Smooth muscle cell (in vitro differentiated cells): ENCODE measurements around the gene TFIP11. TPM values are rescaled to one million over a fixed set of nuclear protein-coding genes. Genes with fewer than 3 reads are reported as not detected.

ENCODE experiments used
- DNase-seq: peaks from one replicate; lab custom pipeline; 2025; ENCODE audit not compliant: unreplicated experiment; lab: John Stamatoyannopoulos, UW
- H2AFZ ChIP-seq: fragments of 200-600 bp; sonication (generic); 2 replicates; pipeline ENCODE4 v1.6.0; 2016; ENCODE audit warnings: antibody characterized with exemption, low read depth, mild to moderate bottlenecking
- H3F3A ChIP-seq: fragments of 200-600 bp; sonication (generic); 2 replicates; pipeline ENCODE4 v1.6.0; 2017; ENCODE audit warnings: antibody characterized with exemption, low read depth
- H3K27ac ChIP-seq: fragments of 200-600 bp; sonication (generic); 2 replicates; pipeline ENCODE4 v1.5.1; 2016; ENCODE audit warnings: low read depth, mild to moderate bottlenecking
- H3K27me3 ChIP-seq: fragments of 200-600 bp; sonication (generic); 2 replicates; pipeline ENCODE4 v1.6.1; 2016; ENCODE audit warnings: low read depth, mild to moderate bottlenecking
- H3K36me3 ChIP-seq: fragments of 200-600 bp; sonication (generic); 2 replicates; pipeline ENCODE4 v1.5.1; 2016; ENCODE audit warnings: low read depth
- H3K4me1 ChIP-seq: fragments of 200-600 bp; sonication (generic); 2 replicates; pipeline ENCODE4 v1.5.1; 2016; ENCODE audit warnings: low read depth
- H3K4me2 ChIP-seq: fragments of 200-600 bp; sonication (generic); 2 replicates; pipeline ENCODE4 v1.6.0; 2016; ENCODE audit warnings: mild to moderate bottlenecking
- H3K4me3 ChIP-seq: fragments of 200-600 bp; sonication (generic); 2 replicates; pipeline ENCODE4 v1.5.1; 2016; ENCODE audit warnings: mild to moderate bottlenecking
- H3K79me2 ChIP-seq: fragments of 200-600 bp; sonication (generic); 2 replicates; pipeline ENCODE4 v1.6.0; 2016; ENCODE audit warnings: low read depth, mild to moderate bottlenecking
- H3K9ac ChIP-seq: fragments of 200-600 bp; sonication (generic); 2 replicates; pipeline ENCODE4 v1.6.0; 2016; ENCODE audit warnings: low read depth
- H3K9me3 ChIP-seq: fragments of 200-600 bp; sonication (generic); replicated peaks from 2 replicates; pipeline ENCODE4 v1.5.1; 2016; ENCODE audit warnings: low read depth
- H4K20me1 ChIP-seq: fragments of 200-600 bp; sonication (generic); 2 replicates; pipeline ENCODE4 v1.6.0; 2016; ENCODE audit warnings: low read depth
- WGBS: methylation state at CpG from one replicate; pipeline ENCODE4 v1.1.7; 2016; ENCODE audit warnings: low lambda C conversion rate; 5-methylcytosine and 5-hydroxymethylcytosine counted together
- polyA plus RNA-seq: library from polyadenylated mRNA; unstranded; fragments of >200 nt; fragmentation: Nextera tagmentation; extraction: Ambion mirVana; gene quantifications from 2 replicates; pipeline ENCODE4 v1.2.1, GENCODE V29; 2016
- total RNA-seq: library from RNA; depleted of rRNA; stranded (reverse); fragments of >200 nt; gene quantifications from 2 replicates; pipeline ENCODE4 v1.2.3, GENCODE V29; 2014
- TF ChIP-seq, protein P1 (sequence below): fragments of 200-600 bp; sonication (generic); IDR thresholded peaks from 2 replicates; pipeline ENCODE4 v1.5.1; 2017; ENCODE audit warnings: borderline replicate concordance, mild to moderate bottlenecking, antibody characterized with exemption; ENCODE audit not compliant: insufficient read depth, poor library complexity, severe bottlenecking

TFIP11 gene
- total and polyA plus RNA-seq, 2 experiments from 2014 or later: 22.5 to 25.7 TPM

DNA sequence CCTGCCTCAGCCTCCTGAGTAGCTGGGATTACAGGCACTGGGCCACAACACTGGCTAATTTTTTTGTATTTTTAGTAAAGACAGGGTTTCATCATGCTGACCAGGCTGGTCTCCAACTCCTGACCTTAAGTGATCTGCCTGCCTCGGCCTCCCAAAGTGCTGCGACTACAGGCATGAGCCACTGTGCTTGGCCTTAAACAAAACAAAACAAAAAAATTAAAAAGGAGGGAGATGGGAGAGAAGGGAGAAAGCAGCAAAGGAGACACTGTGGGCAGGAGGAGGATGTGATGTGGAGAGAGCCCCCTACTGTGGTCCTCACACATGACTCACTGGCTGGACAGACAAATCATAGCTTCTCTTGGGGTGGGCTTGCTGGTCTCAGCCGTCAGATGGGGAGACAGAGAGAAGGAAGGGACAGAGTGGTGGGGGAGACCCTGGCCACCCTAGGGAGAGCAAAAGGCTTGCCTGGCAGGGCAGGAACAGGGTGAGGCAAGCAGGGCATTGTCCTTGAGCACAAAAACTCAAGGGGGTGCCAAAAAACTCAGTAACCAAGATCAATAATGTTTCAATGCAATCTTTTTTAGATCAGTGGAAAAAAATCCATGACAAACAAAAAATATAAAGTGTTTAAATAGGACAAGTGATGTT is 46.1 kb upstream of the TFIP11 start:
- Histone ChIP-seq H3K4me2 (peak overlapping the region; percentile 55), H3F3A (no peaks in the 10 kb centered on the region), H3K9ac (no peak overlapping the region), H3K27me3 (no peaks in the 10 kb centered on the region), H2AFZ (no peak overlapping the region), H3K27ac (peak overlapping the region; percentile 32), H3K79me2 (peaks cover 50% of the 10 kb centered on the region), H3K4me1 (peaks cover 8% of the 10 kb centered on the region), H3K4me3 (no peak overlapping the region), H4K20me1 (peaks cover 26% of the 10 kb centered on the region), H3K9me3 (no peaks in the 10 kb centered on the region), H3K36me3 (no peaks in the 10 kb centered on the region)
- 42% methylated on average over 3 of the region's 3 CpGs for WGBS
- TF ChIP-seq, protein P1, sequence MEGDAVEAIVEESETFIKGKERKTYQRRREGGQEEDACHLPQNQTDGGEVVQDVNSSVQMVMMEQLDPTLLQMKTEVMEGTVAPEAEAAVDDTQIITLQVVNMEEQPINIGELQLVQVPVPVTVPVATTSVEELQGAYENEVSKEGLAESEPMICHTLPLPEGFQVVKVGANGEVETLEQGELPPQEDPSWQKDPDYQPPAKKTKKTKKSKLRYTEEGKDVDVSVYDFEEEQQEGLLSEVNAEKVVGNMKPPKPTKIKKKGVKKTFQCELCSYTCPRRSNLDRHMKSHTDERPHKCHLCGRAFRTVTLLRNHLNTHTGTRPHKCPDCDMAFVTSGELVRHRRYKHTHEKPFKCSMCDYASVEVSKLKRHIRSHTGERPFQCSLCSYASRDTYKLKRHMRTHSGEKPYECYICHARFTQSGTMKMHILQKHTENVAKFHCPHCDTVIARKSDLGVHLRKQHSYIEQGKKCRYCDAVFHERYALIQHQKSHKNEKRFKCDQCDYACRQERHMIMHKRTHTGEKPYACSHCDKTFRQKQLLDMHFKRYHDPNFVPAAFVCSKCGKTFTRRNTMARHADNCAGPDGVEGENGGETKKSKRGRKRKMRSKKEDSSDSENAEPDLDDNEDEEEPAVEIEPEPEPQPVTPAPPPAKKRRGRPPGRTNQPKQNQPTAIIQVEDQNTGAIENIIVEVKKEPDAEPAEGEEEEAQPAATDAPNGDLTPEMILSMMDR: no peak
- DNase-seq: no peak

DNA sequence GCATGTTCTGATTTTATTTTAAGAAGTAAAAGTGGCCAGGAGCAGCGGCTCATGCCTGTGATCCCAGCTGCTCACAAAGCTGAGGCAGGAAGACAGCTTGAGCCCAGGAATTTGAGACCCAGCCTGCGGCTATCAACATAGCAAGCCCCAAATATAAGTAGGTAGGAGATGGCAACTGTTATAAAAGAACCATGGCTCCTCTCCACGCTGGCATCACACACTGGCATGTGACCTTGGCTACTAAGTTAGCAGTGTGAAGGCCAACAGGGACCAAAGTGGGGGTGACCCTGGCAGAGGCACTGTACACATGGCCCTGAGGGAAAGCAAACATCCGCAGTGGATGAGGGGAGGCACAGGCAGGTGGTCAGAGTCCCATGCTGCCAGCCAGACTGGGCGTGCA is 44.6 kb upstream of the TFIP11 start:
- WGBS: 94% methylated on average over 5 of the region's 5 CpGs
- Histone ChIP-seq H4K20me1 (peaks cover 12% of the 10 kb centered on the region), H3K4me2 (no peak overlapping the region), H3K9me3 (no peaks in the 10 kb centered on the region), H3K79me2 (peaks cover 47% of the 10 kb centered on the region), H3K27me3 (no peaks in the 10 kb centered on the region), H2AFZ (no peak overlapping the region), H3K27ac (no peak overlapping the region), H3K36me3 (no peaks in the 10 kb centered on the region), H3K4me1 (peaks cover 14% of the 10 kb centered on the region), H3F3A (no peaks in the 10 kb centered on the region), H3K4me3 (no peak overlapping the region), H3K9ac (no peak overlapping the region)
- TF ChIP-seq, protein P1: no peak
- DNase-seq: no peak

DNA sequence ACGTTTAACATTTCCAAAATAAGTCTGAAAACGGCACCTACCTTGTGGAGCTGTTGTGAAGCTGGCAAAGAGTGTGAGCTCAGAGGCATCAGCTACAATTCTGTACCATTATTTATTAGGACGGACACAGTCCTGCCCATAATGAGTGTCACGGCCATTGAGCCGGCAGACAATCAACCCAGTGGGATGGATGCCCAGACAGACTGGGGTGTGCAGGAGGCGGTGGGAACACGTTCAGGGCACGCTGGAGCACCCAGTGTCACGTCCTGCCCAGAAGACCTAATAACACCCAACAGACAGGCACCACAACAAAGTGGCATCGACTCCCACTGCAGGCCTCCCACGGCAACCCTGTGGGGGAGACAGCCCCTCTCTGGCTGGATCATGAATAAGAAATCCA is 43.2 kb upstream of the TFIP11 start:
- Histone ChIP-seq H2AFZ (no peak overlapping the region), H3K27ac (no peak overlapping the region), H4K20me1 (peaks cover 12% of the 10 kb centered on the region), H3K9me3 (no peaks in the 10 kb centered on the region), H3K9ac (no peak overlapping the region), H3K4me2 (no peak overlapping the region), H3K4me1 (peaks cover 23% of the 10 kb centered on the region), H3K27me3 (no peaks in the 10 kb centered on the region), H3K79me2 (peaks cover 41% of the 10 kb centered on the region), H3F3A (peaks cover 7% of the 10 kb centered on the region), H3K36me3 (no peaks in the 10 kb centered on the region), H3K4me3 (no peak overlapping the region)
- TF ChIP-seq, protein P1: no peak
- 90% methylated on average over 11 of the region's 11 CpGs for WGBS
- DNase-seq: no peak

DNA sequence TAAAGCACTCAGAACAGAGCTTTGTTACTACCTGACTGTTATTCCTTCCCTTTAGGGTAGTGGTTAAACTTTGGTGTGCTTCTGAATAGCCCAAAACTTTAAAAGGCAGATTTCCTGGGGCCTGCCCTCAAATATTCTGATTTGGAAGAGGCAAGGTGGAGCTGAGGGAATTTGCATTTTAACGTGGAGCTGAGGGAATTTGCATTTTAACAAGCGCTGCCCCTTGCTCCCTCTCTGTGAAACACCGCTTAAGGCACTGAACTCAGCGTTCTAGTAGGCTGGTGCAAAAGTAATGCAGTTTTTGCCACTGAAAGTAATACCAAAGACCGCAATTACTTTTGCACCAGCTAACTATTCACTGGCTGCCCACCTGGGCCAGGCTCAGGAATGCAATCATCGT is 42.7 kb upstream of the TFIP11 start:
- 62% methylated on average over 6 of the region's 6 CpGs for WGBS

More for the DNA sequence above, 42.7 kb upstream of the TFIP11 start:
- Histone ChIP-seq H3K79me2 (peaks cover 39% of the 10 kb centered on the region), H3K36me3 (no peaks in the 10 kb centered on the region), H3F3A (peaks cover 7% of the 10 kb centered on the region), H3K4me2 (no peak overlapping the region), H3K9ac (no peak overlapping the region), H3K27ac (no peak overlapping the region), H3K4me1 (peaks cover 28% of the 10 kb centered on the region), H3K4me3 (no peak overlapping the region), H3K27me3 (no peaks in the 10 kb centered on the region), H2AFZ (no peak overlapping the region), H4K20me1 (peaks cover 13% of the 10 kb centered on the region), H3K9me3 (no peaks in the 10 kb centered on the region)
- DNase-seq: no peak
- TF ChIP-seq, protein P1: no peak
